ENCODE data around the gene POU3F3. TPM values are rescaled to one million over a fixed set of nuclear protein-coding genes. Genes with fewer than 3 reads are reported as not detected.

Gene POU3F3
- polyA plus RNA-seq, 1 experiment: not detected

DNA sequence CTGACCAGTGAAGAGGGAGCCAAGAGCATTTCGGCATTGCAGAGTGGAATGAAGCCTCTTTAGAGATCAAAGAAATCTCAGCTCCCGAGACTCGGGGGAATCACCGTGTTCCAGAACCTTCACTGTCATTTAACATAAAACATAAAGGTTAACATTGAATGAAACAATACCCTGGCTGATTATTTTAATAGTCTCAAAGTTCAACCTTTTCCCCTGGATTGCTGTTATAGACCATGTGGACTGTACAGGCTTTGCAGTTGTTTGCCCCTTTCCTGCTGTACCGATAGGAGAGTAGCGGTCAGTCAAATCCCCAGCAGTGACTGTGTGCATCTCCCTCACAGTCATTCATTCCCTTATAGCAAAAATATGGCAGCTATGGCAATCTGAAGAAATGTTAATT lies 48.4 kb downstream of the POU3F3 start:
- ChIA-PET CTCF (interaction anchor here (0.5 kb wide), 1 partner anchor 1255 kb away, joined by 3 read pairs; no protein-coding TSS in a partner anchor), POLR2A (no interaction called here)
- H3K4me3 ChIP-seq (ENCODE audit: low read depth, low read length): no peak overlapping the region
- no peaks in the 10 kb centered on the region for H3K36me3 ChIP-seq (ENCODE audit: control insufficient read depth, insufficient read depth, low read length)
- no peak for DNase-seq (ENCODE audit: low read depth)
- TF ChIP-seq, protein P1, sequence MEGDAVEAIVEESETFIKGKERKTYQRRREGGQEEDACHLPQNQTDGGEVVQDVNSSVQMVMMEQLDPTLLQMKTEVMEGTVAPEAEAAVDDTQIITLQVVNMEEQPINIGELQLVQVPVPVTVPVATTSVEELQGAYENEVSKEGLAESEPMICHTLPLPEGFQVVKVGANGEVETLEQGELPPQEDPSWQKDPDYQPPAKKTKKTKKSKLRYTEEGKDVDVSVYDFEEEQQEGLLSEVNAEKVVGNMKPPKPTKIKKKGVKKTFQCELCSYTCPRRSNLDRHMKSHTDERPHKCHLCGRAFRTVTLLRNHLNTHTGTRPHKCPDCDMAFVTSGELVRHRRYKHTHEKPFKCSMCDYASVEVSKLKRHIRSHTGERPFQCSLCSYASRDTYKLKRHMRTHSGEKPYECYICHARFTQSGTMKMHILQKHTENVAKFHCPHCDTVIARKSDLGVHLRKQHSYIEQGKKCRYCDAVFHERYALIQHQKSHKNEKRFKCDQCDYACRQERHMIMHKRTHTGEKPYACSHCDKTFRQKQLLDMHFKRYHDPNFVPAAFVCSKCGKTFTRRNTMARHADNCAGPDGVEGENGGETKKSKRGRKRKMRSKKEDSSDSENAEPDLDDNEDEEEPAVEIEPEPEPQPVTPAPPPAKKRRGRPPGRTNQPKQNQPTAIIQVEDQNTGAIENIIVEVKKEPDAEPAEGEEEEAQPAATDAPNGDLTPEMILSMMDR (IDR thresholded peaks at IDR 0.05; ENCODE audit: insufficient read depth, low read depth, low read length): no peak
- no peaks in the 10 kb centered on the region for H3K27me3 ChIP-seq (ENCODE audit: control insufficient read depth, insufficient read depth, low read length)

Small RNA genes lying within 50 kb of the gene (small RNA-seq; reads per million reads assigned to genes)
- gene AC018730.1 (ENCODE audit: insufficient read length, low read depth, low replicate concordance): not detected

Other genes starting within 250 kb of the POU3F3 start
- 19.3 and 21.7 TPM in 2 replicates for gene MRPS9, start 184.0 kb downstream of the POU3F3 start, polyA plus RNA-seq (2011; rRNA removed)